ENCODE results near the gene BRD4.

GRCh38 chr19:15269806-15270205 lies 62.5 kb downstream of the BRD4 start:
- TF ChIP-seq POLR2AphosphoS5 (IDR thresholded peaks at IDR 0.05) (no peak), CTCF (IDR thresholded peaks at IDR 0.05) (no peak), EP300 (IDR thresholded peaks at IDR 0.05; ENCODE audit: low read depth) (no peak)
